HT1080 (cell line): ENCODE data around the gene CELA3B. TPM values are rescaled to one million over a fixed set of nuclear protein-coding genes. Genes with fewer than 3 reads are reported as not detected.
"Not testable (repeated sequence)": the region's sequence is repeated elsewhere in the genome, so short reads cannot be mapped to it uniquely, and the experiment has no call there.

Experiments
- DNase-seq: peaks from one replicate; pipeline ENCODE4 v3.0.0-alpha.2; 2015; ENCODE audit warnings: low read depth
- polyA plus RNA-seq, 2 experiments: library from polyadenylated mRNA; depleted of rRNA; stranded (reverse); fragments of >200 nt; gene quantifications; 2 replicates each; pipeline ENCODE4 v1.2.3, GENCODE V29; 2015
- total RNA-seq: library from RNA; depleted of rRNA; stranded (reverse); fragments of >200 nt; shearing (Covaris generic); gene quantifications from 2 replicates; pipeline ENCODE4 v1.2.3, GENCODE V29; 2014; rRNA removed

CELA3B gene
- not detected in 2 replicates for total RNA-seq
- not detected in 2 replicates for polyA plus RNA-seq (2015; cell fraction: cytosol; rRNA removed)
- not detected in 2 replicates for polyA plus RNA-seq (2015; cell fraction: nucleus; rRNA removed)

GRCh38 chr1:21976703-21977239, at the start of gene CELA3B:
Gene CELA3B (plus strand): TSS chr1:21977022. CDS start chr1:21977040, 18 bp downstream.
- DNase-seq, result not testable (repeated sequence)

GRCh38 chr1:21927533-21928237, 49.1 kb upstream of the CELA3B start:
- DNase-seq, result no peak

GRCh38 chr1:21930080-21930571, 46.7 kb upstream of the CELA3B start:
- no peak for DNase-seq

DNA sequence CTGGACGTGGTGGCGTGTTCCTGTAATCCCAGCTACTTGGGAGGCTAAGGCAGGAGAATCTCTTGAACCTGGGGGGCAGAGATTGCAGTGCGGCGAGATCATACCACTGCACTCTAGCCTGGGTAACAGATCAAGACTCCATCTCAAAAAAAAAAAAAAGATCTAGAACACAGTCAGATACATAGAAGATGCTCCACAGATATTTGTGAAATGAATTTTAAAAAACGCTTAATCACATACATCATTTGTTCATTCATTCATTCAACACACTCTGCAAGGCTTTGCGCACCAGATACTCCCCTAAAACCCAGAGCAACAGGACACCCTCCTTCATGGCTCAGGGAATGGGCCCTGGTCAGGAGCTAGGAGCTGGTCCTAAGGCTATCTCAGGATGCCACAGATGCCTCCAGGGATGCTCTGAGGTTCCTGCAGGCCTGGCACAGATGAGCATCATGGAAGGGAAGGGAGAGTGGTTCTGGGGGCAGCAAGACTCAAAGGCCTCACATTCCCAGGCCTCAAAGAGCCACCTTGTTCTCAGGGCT, 46.1 kb upstream of the CELA3B start:
- DNase-seq, result no peak

DNA sequence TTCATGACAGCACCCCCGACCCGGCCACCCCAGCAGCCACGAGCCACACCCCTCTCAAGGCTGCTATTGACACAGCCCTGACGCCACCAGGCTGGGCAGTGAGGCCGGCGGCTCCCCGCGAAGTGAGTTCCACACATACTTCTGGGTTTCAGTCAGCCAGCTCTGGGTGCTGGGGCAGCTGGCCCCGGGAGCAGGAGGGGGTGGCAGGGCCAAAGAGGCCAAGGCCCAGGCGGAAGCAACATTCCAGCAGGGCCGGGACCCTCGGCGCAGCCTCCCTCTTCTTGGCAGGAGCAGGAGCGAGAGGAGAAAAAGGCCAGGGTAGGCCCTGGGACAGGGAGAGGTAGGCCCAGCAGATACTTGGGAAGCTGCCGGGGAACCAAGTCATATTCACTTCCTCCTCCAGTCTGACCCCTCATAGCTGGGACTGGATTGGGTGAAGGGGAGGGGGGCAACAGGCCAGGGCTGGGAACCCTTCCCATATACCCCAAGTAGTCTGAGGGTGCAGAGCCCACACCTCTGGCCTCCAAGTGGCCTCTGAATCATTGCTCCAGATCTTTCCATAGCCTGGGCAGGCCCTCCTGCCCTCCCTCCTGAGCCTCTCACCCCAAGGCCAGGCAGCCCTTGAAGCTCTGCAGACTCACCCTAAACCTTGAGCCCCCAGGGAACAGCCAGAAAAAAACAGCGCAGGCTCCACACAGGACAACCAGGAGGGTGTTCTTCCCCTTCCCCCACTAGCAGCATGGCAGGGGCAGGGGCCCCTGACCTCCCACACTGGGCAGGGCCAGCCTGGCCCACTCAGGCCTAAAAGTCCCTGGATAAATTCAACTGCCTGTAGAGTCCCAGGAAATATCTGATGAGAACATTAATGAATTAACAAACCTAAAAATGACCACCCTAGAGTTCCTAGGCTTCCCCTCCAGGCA, 45.4 kb upstream of the CELA3B start:
- DNase-seq, result peak; percentile 78

GRCh38 chr1:21932127-21932526, 44.7 kb upstream of the CELA3B start:
- DNase-seq, result no peak

GRCh38 chr1:21933397-21934248, 43.2 kb upstream of the CELA3B start:
- no peak for DNase-seq

DNA sequence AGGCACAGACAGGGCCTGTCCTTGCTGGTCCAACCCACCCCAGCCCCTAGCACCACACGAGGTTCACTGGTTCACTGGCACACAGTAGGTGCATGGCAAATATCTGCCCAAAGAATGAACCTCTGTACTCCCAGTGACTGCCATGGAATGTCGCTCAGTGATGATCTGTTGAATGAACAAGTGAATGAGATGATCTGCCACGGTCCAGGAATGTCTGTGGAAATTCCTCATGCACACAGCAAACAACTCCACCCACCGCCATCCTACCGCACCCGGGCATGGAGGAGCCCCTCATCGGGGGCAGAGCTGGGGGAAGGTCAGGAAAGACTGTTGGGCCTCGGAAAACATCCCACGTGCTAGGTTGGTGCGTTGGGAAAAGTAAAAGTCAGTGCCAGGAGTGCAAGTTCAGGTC, 41.4 kb upstream of the CELA3B start:
- no peak for DNase-seq

DNA sequence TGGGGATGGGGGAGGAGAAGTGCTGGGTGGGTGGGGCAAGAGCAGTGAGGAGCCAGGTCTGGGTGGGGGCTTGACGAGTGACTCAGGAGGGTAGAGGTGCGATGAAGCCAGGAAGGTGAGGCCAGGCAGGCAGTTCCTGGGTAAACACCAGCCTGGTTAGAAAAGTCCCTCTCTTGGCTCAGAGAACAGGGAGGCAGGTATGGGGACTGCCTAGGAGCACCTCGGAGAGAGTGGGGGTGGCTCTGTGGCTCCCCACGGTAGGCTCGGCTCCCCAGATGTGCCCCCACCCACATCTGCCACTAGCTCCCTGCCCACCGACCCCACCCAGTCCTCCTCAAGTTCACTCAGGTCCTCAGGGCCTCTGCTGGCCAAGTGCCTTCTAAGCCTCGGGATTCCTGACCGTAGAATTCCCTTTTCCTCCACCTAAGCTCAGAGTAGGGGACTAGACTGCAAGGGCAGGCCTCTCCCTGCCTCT, 40.9 kb upstream of the CELA3B start:
- DNase-seq, result no peak

DNA sequence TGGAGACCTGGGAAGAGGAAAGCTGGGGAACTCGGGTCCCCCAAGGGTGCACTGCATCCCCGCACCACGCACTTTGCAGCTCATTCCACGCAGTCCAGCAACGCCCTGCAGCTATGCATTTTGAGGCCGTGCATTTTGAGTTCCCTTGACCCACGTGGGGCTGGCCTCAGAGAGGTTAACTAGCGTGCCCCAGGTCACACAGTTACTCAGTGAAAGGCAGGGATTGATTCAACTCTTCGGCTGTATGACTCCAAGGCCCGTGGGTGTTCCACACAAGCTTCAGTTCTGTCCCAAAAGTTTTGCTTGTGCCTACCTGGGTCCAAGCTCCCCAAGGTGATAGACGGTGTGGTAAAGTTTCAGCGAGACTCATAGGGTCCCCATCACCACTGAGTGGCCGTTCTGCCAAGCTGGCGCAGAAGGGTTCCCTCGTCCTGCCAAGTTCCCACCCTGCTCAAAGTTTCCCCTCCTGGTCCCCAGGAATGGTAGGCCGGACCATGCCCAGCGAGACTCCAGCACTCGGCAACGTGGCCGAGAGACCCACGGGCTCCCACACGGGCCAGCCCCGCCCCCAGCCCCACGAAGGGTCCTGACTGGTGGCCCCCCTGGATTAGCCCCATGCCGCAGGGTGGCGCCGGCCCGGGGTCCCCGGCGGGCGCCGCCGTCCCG, 40.3 kb upstream of the CELA3B start:
- DNase-seq, result no peak

DNA sequence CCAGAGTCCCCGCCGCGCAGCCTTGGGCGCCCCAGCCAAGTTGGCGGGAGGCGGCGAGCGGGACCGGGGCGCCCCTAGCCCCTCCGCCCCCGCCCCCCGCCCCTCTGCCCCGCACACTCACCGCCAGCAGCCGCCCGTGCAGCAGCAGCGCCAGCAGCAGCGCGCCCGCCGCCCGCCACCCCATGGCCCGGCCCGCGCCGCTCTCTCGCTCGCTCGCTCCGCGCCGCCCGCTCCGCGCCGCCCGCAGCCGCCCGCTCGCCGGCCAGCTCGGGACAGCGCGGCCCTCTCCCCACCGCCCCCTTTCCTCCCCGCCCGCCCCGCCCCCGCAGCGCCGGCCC, 39.8 kb upstream of the CELA3B start, which contains the start of gene HSPG2:
HSPG2 (minus strand) TSS at position 277 of the 338 bp plus-strand sequence; CDS start at position 184, 93 bp downstream.
- no peak for DNase-seq

- DNase-seq, result peak; percentile 27
Observed at GRCh38 chr1:21937372-21938121, 39.3 kb upstream of the CELA3B start.

- DNase-seq, result no peak
Observed at GRCh38 chr1:21938732-21939538, 37.9 kb upstream of the CELA3B start.

- peak; percentile 85 for DNase-seq
Observed at GRCh38 chr1:21939650-21940374, 37.0 kb upstream of the CELA3B start.

DNA sequence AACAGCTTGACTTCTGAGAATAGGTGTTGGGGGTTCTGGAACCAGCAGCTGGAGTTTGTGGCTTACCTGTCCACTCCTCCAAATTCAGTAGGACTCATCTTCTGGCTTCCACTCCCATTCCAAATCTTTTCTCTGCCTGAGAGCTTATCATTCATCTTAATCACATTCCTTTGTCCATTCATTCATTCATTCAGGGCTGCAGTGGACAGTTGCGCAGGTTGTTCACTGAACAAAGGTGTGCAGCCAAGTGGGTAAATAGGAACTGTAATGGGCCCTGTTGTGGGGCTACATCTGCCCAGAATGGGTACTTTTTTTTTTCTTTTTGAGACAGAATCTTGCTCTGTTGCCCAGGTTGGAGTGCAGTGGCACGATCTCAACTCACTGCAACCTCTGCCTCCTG, 36.3 kb upstream of the CELA3B start:
- no peak for DNase-seq

GRCh38 chr1:21941370-21941769, 35.5 kb upstream of the CELA3B start:
- no peak for DNase-seq

DNA sequence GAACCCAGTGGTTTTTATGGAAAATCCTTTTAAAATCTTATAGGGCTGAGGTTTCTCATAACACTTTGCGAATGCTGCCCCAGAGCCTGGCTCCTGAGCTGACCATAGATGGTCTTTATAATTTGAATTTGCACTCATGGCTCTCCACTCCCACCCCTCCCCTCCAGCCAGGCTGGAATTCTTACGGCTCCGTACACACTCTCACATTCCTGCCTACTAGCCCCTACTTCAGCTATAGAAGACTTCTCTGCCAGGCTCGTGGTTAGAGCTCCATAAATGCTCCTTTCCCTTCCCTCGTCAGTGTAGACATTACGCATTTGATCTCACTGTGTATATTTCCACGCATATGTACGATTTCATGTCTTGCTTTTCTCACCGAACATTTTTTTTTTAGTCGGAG, 34.4 kb upstream of the CELA3B start:
- no peak for DNase-seq
